SJCRH30 (cell line): ENCODE measurements around the gene NELFB. TPM values are rescaled to one million over a fixed set of nuclear protein-coding genes. Genes with fewer than 3 reads are reported as not detected.

Experiments
- DNase-seq, 2 experiments: peaks; one replicate each; pipeline ENCODE4 v3.0.0-alpha.2; 2015 to 2020
- H3K27ac ChIP-seq: fragments of 250-450 bp; sonication (Bioruptor Pico); 2 replicates; pipeline ENCODE4 v1.5.1; 2020; ENCODE audit warnings: mild to moderate bottlenecking, moderate library complexity
- H3K27me3 ChIP-seq: fragments of 250-450 bp; sonication (Bioruptor Pico); 2 replicates; pipeline ENCODE4 v1.5.1; 2020; ENCODE audit warnings: mild to moderate bottlenecking, moderate library complexity
- H3K36me3 ChIP-seq: fragments of 250-450 bp; sonication (Bioruptor Pico); 2 replicates; pipeline ENCODE4 v1.5.1; 2020; ENCODE audit warnings: mild to moderate bottlenecking, moderate library complexity
- H3K4me1 ChIP-seq: fragments of 250-450 bp; sonication (Bioruptor Pico); 2 replicates; pipeline ENCODE4 v1.5.1; 2020; ENCODE audit warnings: mild to moderate bottlenecking, moderate library complexity
- H3K4me3 ChIP-seq: fragments of 250-450 bp; sonication (Bioruptor Pico); 2 replicates; pipeline ENCODE4 v1.5.1; 2020; ENCODE audit warnings: mild to moderate bottlenecking, moderate library complexity
- H3K9me3 ChIP-seq: fragments of 250-450 bp; sonication (Bioruptor Pico); replicated peaks from 2 replicates; pipeline ENCODE4 v1.5.1; 2020; ENCODE audit warnings: mild to moderate bottlenecking, moderate library complexity
- total RNA-seq: library from RNA; depleted of rRNA; stranded (reverse); fragments of >200 nt; shearing (Covaris generic); gene quantifications from 2 replicates; pipeline ENCODE4 v1.2.3, GENCODE V29; 2014; rRNA removed

NELFB gene
- total RNA-seq: 65.5 and 66.8 TPM in 2 replicates

- H3K27ac ChIP-seq: peak within 1 kb of the TSS; percentile 37; the same call in 1 of the 2 replicates
- peak; percentile 93 to 94 for DNase-seq
- H3K36me3 ChIP-seq: peaks cover 9% of the 10 kb centered on the region; the same call in 1 of the 2 replicates
- peak within 1 kb of the TSS; percentile 98 for H3K4me3 ChIP-seq
- H3K4me1 ChIP-seq: peaks cover 8% of the 10 kb centered on the region
- H3K27me3 ChIP-seq: peaks cover 4% of the 10 kb centered on the region
- no peaks in the 10 kb centered on the region for H3K9me3 ChIP-seq
Observed at GRCh38 chr9:137254624-137255447, at the start of gene NELFB. NELFB (plus strand) TSS chr9:137255327.

GRCh38 chr9:137206602-137207001, 48.5 kb upstream of the NELFB start:
- Histone ChIP-seq H3K27me3 (no peaks in the 10 kb centered on the region), H3K4me1 (peaks cover 12% of the 10 kb centered on the region), H3K4me3 (peak overlapping the region; percentile 94), H3K27ac (no peak overlapping the region), H3K36me3 (peaks cover 9% of the 10 kb centered on the region), H3K9me3 (no peaks in the 10 kb centered on the region)
- no peak for DNase-seq

- no peak for DNase-seq
- Histone ChIP-seq H3K4me1 (peaks cover 1% of the 10 kb centered on the region), H3K36me3 (peaks cover 31% of the 10 kb centered on the region), H3K27ac (no peak overlapping the region), H3K4me3 (no peak overlapping the region), H3K27me3 (no peaks in the 10 kb centered on the region), H3K9me3 (no peaks in the 10 kb centered on the region)
Observed at GRCh38 chr9:137211532-137211931, 43.6 kb upstream of the NELFB start.

- no peak overlapping the region for H3K4me3 ChIP-seq
- no peaks in the 10 kb centered on the region for H3K9me3 ChIP-seq
- DNase-seq: no peak
- H3K27me3 ChIP-seq: no peaks in the 10 kb centered on the region
- H3K36me3 ChIP-seq: peaks cover 26% of the 10 kb centered on the region
- H3K4me1 ChIP-seq: no peaks in the 10 kb centered on the region
- H3K27ac ChIP-seq: no peak overlapping the region
Observed at GRCh38 chr9:137212520-137212919, 42.6 kb upstream of the NELFB start.

GRCh38 chr9:137213160-137214060, 41.7 kb upstream of the NELFB start:
- DNase-seq: no peak
- H3K9me3 ChIP-seq: no peaks in the 10 kb centered on the region
- H3K36me3 ChIP-seq: peaks cover 22% of the 10 kb centered on the region
- H3K27ac ChIP-seq: no peak overlapping the region
- no peaks in the 10 kb centered on the region for H3K4me1 ChIP-seq
- no peak overlapping the region for H3K4me3 ChIP-seq
- H3K27me3 ChIP-seq: no peaks in the 10 kb centered on the region

GRCh38 chr9:137214620-137215019, 40.5 kb upstream of the NELFB start:
- Histone ChIP-seq H3K27ac (no peak overlapping the region), H3K36me3 (peaks cover 22% of the 10 kb centered on the region), H3K4me1 (no peaks in the 10 kb centered on the region), H3K9me3 (no peaks in the 10 kb centered on the region), H3K27me3 (no peaks in the 10 kb centered on the region), H3K4me3 (no peak overlapping the region)
- DNase-seq: no peak

GRCh38 chr9:137215196-137215986, 39.7 kb upstream of the NELFB start:
- no peak for DNase-seq
- H3K4me3 ChIP-seq: no peak overlapping the region
- H3K27me3 ChIP-seq: no peaks in the 10 kb centered on the region
- no peak overlapping the region for H3K27ac ChIP-seq
- H3K36me3 ChIP-seq: peaks cover 22% of the 10 kb centered on the region
- H3K4me1 ChIP-seq: no peaks in the 10 kb centered on the region
- H3K9me3 ChIP-seq: no peaks in the 10 kb centered on the region

GRCh38 chr9:137216188-137216965, 38.8 kb upstream of the NELFB start:
- H3K36me3 ChIP-seq: peaks cover 22% of the 10 kb centered on the region
- no peaks in the 10 kb centered on the region for H3K27me3 ChIP-seq
- H3K4me3 ChIP-seq: no peak overlapping the region
- H3K27ac ChIP-seq: no peak overlapping the region
- no peaks in the 10 kb centered on the region for H3K9me3 ChIP-seq
- no peak for DNase-seq
- peaks cover 3% of the 10 kb centered on the region; the same call in 1 of the 2 replicates for H3K4me1 ChIP-seq

- Histone ChIP-seq H3K4me1 (peaks cover 3% of the 10 kb centered on the region; the same call in 1 of the 2 replicates), H3K27me3 (no peaks in the 10 kb centered on the region), H3K4me3 (no peak overlapping the region), H3K9me3 (no peaks in the 10 kb centered on the region), H3K36me3 (peaks cover 19% of the 10 kb centered on the region), H3K27ac (no peak overlapping the region)
- no peak for DNase-seq
Observed at GRCh38 chr9:137217276-137218211, 37.6 kb upstream of the NELFB start.

GRCh38 chr9:137218212-137218753, 36.8 kb upstream of the NELFB start:
- no peaks in the 10 kb centered on the region for H3K27me3 ChIP-seq
- no peak overlapping the region for H3K27ac ChIP-seq
- no peak for DNase-seq
- peaks cover 15% of the 10 kb centered on the region; the same call in 1 of the 2 replicates for H3K36me3 ChIP-seq
- H3K4me1 ChIP-seq: peaks cover 8% of the 10 kb centered on the region; the same call in 1 of the 2 replicates
- H3K9me3 ChIP-seq: no peaks in the 10 kb centered on the region
- H3K4me3 ChIP-seq: no peak overlapping the region

- Histone ChIP-seq H3K4me3 (no peak overlapping the region), H3K4me1 (peaks cover 8% of the 10 kb centered on the region; the same call in 1 of the 2 replicates), H3K36me3 (peaks cover 15% of the 10 kb centered on the region; the same call in 1 of the 2 replicates), H3K27me3 (no peaks in the 10 kb centered on the region), H3K9me3 (no peaks in the 10 kb centered on the region), H3K27ac (no peak overlapping the region)
- no peak for DNase-seq
Observed at GRCh38 chr9:137218754-137219271, 36.3 kb upstream of the NELFB start.

GRCh38 chr9:137219757-137220316, 35.3 kb upstream of the NELFB start:
- Histone ChIP-seq H3K4me1 (peaks cover 18% of the 10 kb centered on the region), H3K9me3 (no peaks in the 10 kb centered on the region), H3K27me3 (no peaks in the 10 kb centered on the region), H3K36me3 (peaks cover 5% of the 10 kb centered on the region; the same call in 1 of the 2 replicates), H3K4me3 (no peak overlapping the region), H3K27ac (no peak overlapping the region)
- no peak for DNase-seq
